ENCODE measurements around the gene TASL. TPM values are rescaled to one million over a fixed set of nuclear protein-coding genes. Genes with fewer than 3 reads are reported as not detected.

TASL gene
- total RNA-seq, 1 experiment from 2014 or later, result not detected

- CTCF ChIA-PET, result no interaction called here
These were observed 15.3 kb upstream of the TASL start for GRCh38 chrX:30592831-30593230.

GRCh38 chrX:30590368-30590767, 12.8 kb upstream of the TASL start:
- in situ Hi-C loops (cut with HindIII; ENCODE audit: low pct_unique_long_range_greater_than_20kb, low sequenced_read_pairs), result no loop called here
- Histone ChIP-seq H3K4me3 (ENCODE audit: low read depth in 2 of 2, low read length in 2 of 2) (no peak overlapping the region), H3K27me3 (ENCODE audit: control insufficient read depth, insufficient read depth, low read length) (no peaks in the 10 kb centered on the region), H3K36me3 (ENCODE audit: control insufficient read depth, insufficient read depth, low read length) (no peaks in the 10 kb centered on the region), H3K27ac (ENCODE audit: low read length) (no peak overlapping the region), H3K4me1 (ENCODE audit: control insufficient read depth, insufficient read depth, low read length) (no peaks in the 10 kb centered on the region), H3K9me3 (ENCODE audit: control insufficient read depth, insufficient read depth, low read depth, low read length) (no peaks in the 10 kb centered on the region)
- ChIA-PET POLR2A (no interaction called here), CTCF (no interaction called here)
- no peak for TF ChIP-seq REST (IDR thresholded peaks at IDR 0.05; ENCODE audit: insufficient read depth in 1 of 2, low read depth in 2 of 2, low read length in 1 of 2)
- TF ChIP-seq POLR2AphosphoS5 (IDR thresholded peaks at IDR 0.05; ENCODE audit: low read depth, low read length), result no peak
- no peak for TF ChIP-seq CTCF (IDR thresholded peaks at IDR 0.05)
- DNase-seq (ENCODE audit: low read depth, low spot score) (no peak), ATAC-seq (no peak)
- no TSS peak for BruUV-seq (replicated peaks)
- intact Hi-C loops (cut with micrococcal nuclease; ENCODE audit: unreplicated experiment), result no loop called here

More at GRCh38 chrX:30592831-30593230, 15.3 kb upstream of the TASL start:
- intact Hi-C loops (cut with micrococcal nuclease; ENCODE audit: unreplicated experiment) (no loop called here), in situ Hi-C loops (cut with HindIII; ENCODE audit: low pct_unique_long_range_greater_than_20kb, low sequenced_read_pairs) (no loop called here)
- H3K27ac ChIP-seq (ENCODE audit: low read length), result no peak overlapping the region
- no TSS peak for BruUV-seq (replicated peaks)
- DNase-seq (ENCODE audit: low read depth, low spot score) (no peak), ATAC-seq (no peak)
- no peak for TF ChIP-seq POLR2AphosphoS5 (IDR thresholded peaks at IDR 0.05; ENCODE audit: low read depth, low read length)
- no peak for TF ChIP-seq TCF7L2 (IDR thresholded peaks at IDR 0.05; ENCODE audit: low read depth, low read length)
- no peak for TF ChIP-seq REST (IDR thresholded peaks at IDR 0.05; ENCODE audit: insufficient read depth in 1 of 2, low read depth in 2 of 2, low read length in 1 of 2)
- no peak for TF ChIP-seq CTCF (IDR thresholded peaks at IDR 0.05)
- no peak for TF ChIP-seq SIN3A (IDR thresholded peaks at IDR 0.05; ENCODE audit: borderline replicate concordance, insufficient read depth, low read depth, low read length)
- POLR2A ChIA-PET, result no interaction called here
- no peak overlapping the region for H3K4me3 ChIP-seq (ENCODE audit: low read depth in 2 of 2, low read length in 2 of 2)
- no peaks in the 10 kb centered on the region for H3K9me3 ChIP-seq (ENCODE audit: control insufficient read depth, insufficient read depth, low read depth, low read length)
- H3K27me3 ChIP-seq (ENCODE audit: control insufficient read depth, insufficient read depth, low read length), result no peaks in the 10 kb centered on the region
- no peaks in the 10 kb centered on the region for H3K4me1 ChIP-seq (ENCODE audit: control insufficient read depth, insufficient read depth, low read length)
- H3K36me3 ChIP-seq (ENCODE audit: control insufficient read depth, insufficient read depth, low read length), result no peaks in the 10 kb centered on the region

Data from Panc1 (cell line).